ENCODE measurements around the gene CCN5.
A peak's percentile ranks its signal among the peaks of the same experiment; 100 is the strongest.
"Not testable (repeated sequence)": the region's sequence is repeated elsewhere in the genome, so short reads cannot be mapped to it uniquely, and the experiment has no call there.

CCN5 gene, protein sequence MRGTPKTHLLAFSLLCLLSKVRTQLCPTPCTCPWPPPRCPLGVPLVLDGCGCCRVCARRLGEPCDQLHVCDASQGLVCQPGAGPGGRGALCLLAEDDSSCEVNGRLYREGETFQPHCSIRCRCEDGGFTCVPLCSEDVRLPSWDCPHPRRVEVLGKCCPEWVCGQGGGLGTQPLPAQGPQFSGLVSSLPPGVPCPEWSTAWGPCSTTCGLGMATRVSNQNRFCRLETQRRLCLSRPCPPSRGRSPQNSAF

DNA sequence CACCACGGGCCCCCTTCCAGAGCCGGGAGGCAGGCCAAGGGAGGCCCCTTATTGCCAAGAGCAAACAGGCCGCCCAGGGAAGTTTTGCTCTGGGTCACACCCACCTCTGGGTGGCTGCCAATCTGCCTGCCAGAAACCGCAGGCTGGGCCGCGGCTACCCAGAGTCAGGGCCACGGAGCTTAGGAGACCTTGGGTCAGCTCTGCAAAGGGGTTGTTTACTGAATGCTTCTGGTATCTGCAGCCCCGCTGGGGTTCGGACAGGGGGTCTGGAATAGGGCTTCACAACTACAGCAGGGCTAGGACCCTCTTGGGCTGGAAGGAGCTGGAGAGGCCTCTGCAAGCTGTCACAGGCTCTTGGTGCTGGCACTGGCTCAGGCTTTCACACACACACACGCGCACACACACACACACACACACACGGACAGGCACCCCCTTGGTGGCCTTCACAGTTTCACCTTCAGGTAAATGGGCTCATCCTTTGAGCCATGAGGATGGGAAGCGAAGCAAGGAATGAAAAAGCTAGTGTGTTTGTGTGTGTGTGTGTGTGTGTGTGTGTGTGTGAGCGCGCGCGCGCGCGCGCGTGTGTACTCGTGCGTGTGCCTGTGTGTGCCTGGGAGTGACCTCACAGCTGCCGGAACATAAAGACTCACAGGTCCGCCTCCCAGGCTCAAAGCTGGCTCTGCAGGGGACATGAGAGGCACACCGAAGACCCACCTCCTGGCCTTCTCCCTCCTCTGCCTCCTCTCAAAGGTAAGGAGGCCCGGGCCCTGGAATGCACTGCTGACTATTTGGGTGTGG is at the start of gene CCN5:
Gene CCN5 (plus strand): TSS at position 669 of the 798 bp plus-strand sequence. CDS start 22 bp downstream, at position 691.
- TF ChIP-seq, protein P1, sequence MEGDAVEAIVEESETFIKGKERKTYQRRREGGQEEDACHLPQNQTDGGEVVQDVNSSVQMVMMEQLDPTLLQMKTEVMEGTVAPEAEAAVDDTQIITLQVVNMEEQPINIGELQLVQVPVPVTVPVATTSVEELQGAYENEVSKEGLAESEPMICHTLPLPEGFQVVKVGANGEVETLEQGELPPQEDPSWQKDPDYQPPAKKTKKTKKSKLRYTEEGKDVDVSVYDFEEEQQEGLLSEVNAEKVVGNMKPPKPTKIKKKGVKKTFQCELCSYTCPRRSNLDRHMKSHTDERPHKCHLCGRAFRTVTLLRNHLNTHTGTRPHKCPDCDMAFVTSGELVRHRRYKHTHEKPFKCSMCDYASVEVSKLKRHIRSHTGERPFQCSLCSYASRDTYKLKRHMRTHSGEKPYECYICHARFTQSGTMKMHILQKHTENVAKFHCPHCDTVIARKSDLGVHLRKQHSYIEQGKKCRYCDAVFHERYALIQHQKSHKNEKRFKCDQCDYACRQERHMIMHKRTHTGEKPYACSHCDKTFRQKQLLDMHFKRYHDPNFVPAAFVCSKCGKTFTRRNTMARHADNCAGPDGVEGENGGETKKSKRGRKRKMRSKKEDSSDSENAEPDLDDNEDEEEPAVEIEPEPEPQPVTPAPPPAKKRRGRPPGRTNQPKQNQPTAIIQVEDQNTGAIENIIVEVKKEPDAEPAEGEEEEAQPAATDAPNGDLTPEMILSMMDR (conservative IDR thresholded peaks at IDR 0.05; ENCODE audit: control insufficient read depth, insufficient read depth, low read depth, low read length) = no peak
- peak within 1 kb of the TSS; percentile 15 for H3K4me3 ChIP-seq (ENCODE audit: control insufficient read depth, low read depth, low read length)
- peak; percentile 85 for DNase-seq (ENCODE audit: low read depth)

DNA sequence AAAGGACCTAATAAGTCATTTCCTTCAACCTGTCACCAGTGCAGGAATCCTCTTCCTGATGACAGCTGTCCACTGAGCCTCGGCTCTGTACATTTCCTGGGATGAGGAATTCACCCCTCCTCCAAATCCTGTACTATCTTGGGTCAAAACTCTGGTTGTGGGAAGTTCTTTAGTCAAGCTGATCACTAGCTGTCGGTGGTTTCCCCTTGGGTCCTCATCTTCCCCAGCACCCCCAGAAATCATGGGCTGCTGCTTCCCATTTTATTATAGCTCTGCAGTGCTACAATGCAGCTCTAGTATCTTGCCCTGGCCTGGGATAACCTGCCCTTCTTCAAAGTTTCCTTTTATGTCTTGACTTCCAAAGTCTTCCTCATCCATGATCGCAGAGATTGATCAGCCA is 49.1 kb upstream of the CCN5 start:
- DNase-seq (ENCODE audit: low read depth) = no peak
- H3K4me3 ChIP-seq (ENCODE audit: control insufficient read depth, low read depth, low read length) = no peak overlapping the region
- TF ChIP-seq, protein P1 (conservative IDR thresholded peaks at IDR 0.05; ENCODE audit: control insufficient read depth, insufficient read depth, low read depth, low read length) = no peak

DNA sequence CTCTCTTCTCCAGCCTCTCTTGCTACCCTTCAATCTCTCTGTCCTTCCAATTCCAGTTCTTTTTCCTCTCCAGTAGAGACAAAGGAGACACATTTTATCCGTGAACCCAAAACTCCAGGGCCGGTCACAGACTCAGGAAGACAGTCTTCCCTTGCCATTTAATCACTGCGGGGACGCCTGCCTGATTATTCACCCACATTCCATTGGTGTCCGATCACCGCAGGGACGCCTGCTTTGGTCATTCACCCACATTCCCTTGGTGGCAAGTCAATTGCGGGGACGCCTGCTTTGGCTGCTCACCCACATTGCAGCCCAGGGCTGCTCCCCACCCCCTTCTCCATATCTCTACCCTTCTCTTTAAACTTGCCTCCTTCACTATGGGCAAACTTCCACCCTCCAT is 44.3 kb upstream of the CCN5 start:
- not testable (repeated sequence) for H3K4me3 ChIP-seq (ENCODE audit: control insufficient read depth, low read depth, low read length); DNase-seq (ENCODE audit: low read depth)

DNA sequence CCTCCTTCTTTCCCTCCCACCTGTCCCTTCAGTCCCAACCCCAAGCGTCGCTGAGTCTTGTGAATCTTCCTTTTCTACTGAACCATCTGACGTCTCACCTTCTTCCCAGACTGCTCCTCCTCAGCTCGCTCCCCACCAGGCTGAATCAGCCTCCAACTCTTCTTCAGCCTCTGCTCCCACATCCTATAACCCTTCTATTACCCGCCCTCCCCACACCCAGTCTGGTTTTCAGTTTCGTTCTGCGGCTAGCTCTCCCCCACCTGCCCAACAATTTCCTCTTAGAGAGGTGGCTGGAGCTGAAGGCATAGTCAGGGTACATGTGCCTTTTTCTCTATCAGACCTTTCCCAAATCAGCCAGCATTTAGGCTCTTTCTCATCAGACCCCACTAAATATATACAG is 43.6 kb upstream of the CCN5 start:
- DNase-seq (ENCODE audit: low read depth); H3K4me3 ChIP-seq (ENCODE audit: control insufficient read depth, low read depth, low read length): not testable (repeated sequence)

DNA sequence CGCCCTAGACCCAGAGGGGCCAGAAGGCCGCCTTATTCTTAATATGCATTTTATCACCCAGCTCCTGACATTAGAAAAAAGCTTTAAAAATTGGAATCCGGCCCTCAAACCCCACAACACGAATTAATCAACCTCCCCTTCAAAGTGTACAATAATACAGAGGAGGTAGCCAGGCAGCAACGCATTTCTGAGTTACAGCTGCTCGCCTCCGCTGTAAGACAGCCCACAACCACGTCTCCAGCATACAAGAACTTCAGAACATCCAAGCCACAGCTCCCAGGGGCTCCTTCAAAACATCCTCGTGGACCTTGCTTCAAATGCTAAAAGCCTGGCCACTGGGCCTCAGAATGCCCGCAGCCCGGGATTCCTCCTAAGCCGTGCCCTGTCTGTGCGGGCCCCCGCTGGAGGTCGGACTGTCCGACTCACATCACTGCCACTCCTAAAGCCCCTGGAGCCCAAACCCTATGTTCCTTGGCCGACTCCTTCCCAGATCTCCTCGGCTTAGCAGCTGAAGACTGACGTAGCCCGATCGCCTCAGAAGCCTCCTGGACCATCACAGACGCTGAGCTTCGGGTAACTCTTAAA is 42.8 kb upstream of the CCN5 start:
- not testable (repeated sequence) for H3K4me3 ChIP-seq (ENCODE audit: control insufficient read depth, low read depth, low read length); DNase-seq (ENCODE audit: low read depth)

DNA sequence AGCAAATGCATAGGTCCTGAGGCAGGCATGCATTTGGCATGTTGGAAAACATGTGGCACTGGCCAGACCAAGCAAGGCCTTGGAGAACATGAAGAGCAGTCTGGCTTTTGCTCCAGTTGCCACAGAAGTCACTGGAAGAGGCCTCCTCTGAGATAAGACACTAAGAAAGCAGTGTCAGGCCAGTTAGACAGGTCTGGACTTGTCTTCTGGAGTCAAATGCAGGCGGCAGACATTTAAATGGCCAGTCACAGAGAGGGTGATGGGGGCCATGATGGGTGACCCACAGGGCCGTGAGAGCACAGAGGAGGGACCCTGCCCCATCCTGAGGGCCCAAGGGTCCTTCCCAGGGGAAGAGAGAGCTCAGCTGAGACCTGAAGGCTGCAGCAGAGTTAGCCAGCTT is 36.9 kb upstream of the CCN5 start:
- no peak for DNase-seq (ENCODE audit: low read depth)
- no peak overlapping the region for H3K4me3 ChIP-seq (ENCODE audit: control insufficient read depth, low read depth, low read length)
- TF ChIP-seq, protein P1 (conservative IDR thresholded peaks at IDR 0.05; ENCODE audit: control insufficient read depth, insufficient read depth, low read depth, low read length) = no peak

DNA sequence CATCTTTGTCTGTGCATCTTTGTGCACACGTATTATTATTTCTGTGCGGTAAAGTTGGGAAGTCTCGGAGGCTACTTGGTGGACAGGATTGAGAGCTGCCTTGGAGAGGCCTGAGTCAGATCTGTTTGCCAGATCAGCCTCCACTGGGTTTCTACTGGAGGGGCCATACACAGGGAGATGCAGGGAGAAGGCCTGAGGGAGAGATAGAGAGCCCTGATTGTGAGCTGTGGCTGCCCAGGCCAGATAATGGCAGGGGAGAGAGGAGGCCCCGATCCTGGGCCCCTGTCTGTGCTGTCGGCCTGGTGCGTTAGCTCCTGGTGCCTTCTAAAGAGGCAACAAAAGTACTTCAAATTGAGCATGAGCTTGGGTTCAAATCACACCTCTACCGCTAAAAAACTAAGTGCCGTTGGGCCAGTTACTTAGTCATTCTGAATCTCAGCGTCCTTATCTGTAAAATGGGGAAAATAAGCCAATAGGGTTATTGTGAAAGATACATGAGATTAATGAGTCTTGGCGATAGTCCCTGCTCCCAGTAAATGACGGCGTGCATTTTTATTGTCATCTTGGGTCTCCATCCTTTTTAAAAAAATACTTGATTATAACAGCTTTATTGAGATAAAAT is 36.1 kb upstream of the CCN5 start:
- TF ChIP-seq, protein P1 (conservative IDR thresholded peaks at IDR 0.05; ENCODE audit: control insufficient read depth, insufficient read depth, low read depth, low read length) = no peak
- DNase-seq (ENCODE audit: low read depth) = no peak
- no peak overlapping the region for H3K4me3 ChIP-seq (ENCODE audit: control insufficient read depth, low read depth, low read length)
